Gastrocnemius medialis (tissue), 4 donors: Measurements from ENCODE around the gene FLVCR1. TPM values are rescaled to one million over a fixed set of nuclear protein-coding genes. Genes with fewer than 3 reads are reported as not detected.

ENCODE experiments used
- ATAC-seq, 2 donors: fragments of 150-250 bp; one replicate each; pipeline ENCODE4 v1.9.1; 2016
- DNase-seq, 2 donors: peaks; one replicate each; pipeline ENCODE4 v3.0.0-alpha.2; 2019
- H3K27ac ChIP-seq, 4 donors: fragments of 200-600 bp; sonication (generic); 1 replicate in 1 of 4; 2 replicates in 3 of 4; pipeline ENCODE4 v1.5.1; 2016 to 2018; ENCODE audit warnings: mild to moderate bottlenecking in 2 of 4, moderate library complexity in 1 of 4
- H3K27me3 ChIP-seq, 3 donors: fragments of 200-600 bp; sonication (generic) in 2 of 3; 1 replicate in 1 of 3; 2 replicates in 2 of 3; pipeline versions ENCODE4 v1.5.1 to v1.6.0; 2016 to 2019; ENCODE audit warnings: mild to moderate bottlenecking in 1 of 3, moderate library complexity in 1 of 3
- H3K36me3 ChIP-seq, 2 donors: fragments of 200-600 bp; sonication (generic) in 1 of 2; one replicate each; pipeline ENCODE4 v1.5.1; 2017 to 2018
- H3K4me1 ChIP-seq, 2 donors: fragments of 200-600 bp; sonication (generic) in 1 of 2; one replicate each; pipeline ENCODE4 v1.5.1; 2016 to 2017; ENCODE audit warnings: mild to moderate bottlenecking in 2 of 2
- H3K4me3 ChIP-seq, 4 donors: fragments of 200-600 bp; sonication (generic) in 3 of 4; 1 replicate in 1 of 4; 2 replicates in 3 of 4; pipeline ENCODE4 v1.5.1; 2016 to 2019; ENCODE audit warnings: mild to moderate bottlenecking in 2 of 4
- H3K9me3 ChIP-seq, 3 donors: fragments of 200-600 bp; sonication (generic) in 2 of 3; 1 replicate in 1 of 3; 2 replicates in 2 of 3; pipeline ENCODE4 v1.5.1; 2016 to 2019
- CTCF ChIP-seq, 5 experiments: fragments of 450-650 bp in 3 of 5; fragments of 200-600 bp in 2 of 5; sonication (generic) in 2 of 5; IDR thresholded peaks in 4 of 5; conservative IDR thresholded peaks in 1 of 5; 1 replicate in 4 of 5; 2 replicates in 1 of 5; pipeline ENCODE4 v1.5.1; 2016 to 2019; ENCODE audit warnings: antibody characterized with exemption in 5 of 5, mild to moderate bottlenecking in 3 of 5, moderate library complexity in 3 of 5
- POLR2A ChIP-seq, 2 donors: fragments of 450-650 bp; IDR thresholded peaks; one replicate each; pipeline ENCODE4 v1.6.1; 2017; ENCODE audit warnings: antibody characterized with exemption in 2 of 2, mild to moderate bottlenecking in 2 of 2, moderate library complexity in 2 of 2
- in situ Hi-C, 4 donors: fragments of 200-750 bp; cut with MboI; loops; one replicate each; pipeline versions ENCODE4 v1.15.0 to v1.8.0; 2017; ENCODE audit warnings: low sequenced_read_pairs in 4 of 4
- intact Hi-C: fragments of 100-400 bp; cut with DNase I; formaldehyde crosslinking; loops from one replicate; pipeline ENCODE4 v1.15.1; 2023; ENCODE audit warnings: low total_unique reads
- total RNA-seq, 4 donors: library from RNA; depleted of rRNA; stranded (reverse); fragments of >200 nt; gene quantifications; one replicate each; pipeline versions ENCODE4 v1.1.0 to v1.2.3, GENCODE V29; 2016

FLVCR1 gene
- total RNA-seq, 4 donors from 2014 or later, result 0.66 to 19.8 (median 1.7) TPM

GRCh38 chr1:212864201-212864600, 6.1 kb downstream of the FLVCR1 start:
- no peak for DNase-seq
- intact Hi-C loops, result no loop called here
- in situ Hi-C loops, result no loop called here

GRCh38 chr1:212867192-212867591, 9.1 kb downstream of the FLVCR1 start:
- Histone ChIP-seq H3K27me3 (no peaks in the 10 kb centered on the region), H3K4me1 (no peaks in the 10 kb centered on the region), H3K4me3 (no peak overlapping the region), H3K9me3 (no peaks in the 10 kb centered on the region), H3K27ac (no peak overlapping the region), H3K36me3 (peaks cover 0 to 4% of the 10 kb centered on the region in 2 donors)
- TF ChIP-seq POLR2A (IDR thresholded peaks at IDR 0.05) (no peak), CTCF (IDR thresholded peaks at IDR 0.05 in 4 of 5, conservative IDR thresholded peaks at IDR 0.05 in 1 of 5) (no peak)
- in situ Hi-C loops (no loop called here), intact Hi-C loops (no loop called here)
- DNase-seq, result no peak
- no peak for ATAC-seq

More at GRCh38 chr1:212864201-212864600, 6.1 kb downstream of the FLVCR1 start:
- no peak overlapping the region for H3K27ac ChIP-seq
- H3K4me3 ChIP-seq, result no peak overlapping the region
- H3K27me3 ChIP-seq, result no peaks in the 10 kb centered on the region
- no peaks in the 10 kb centered on the region for H3K9me3 ChIP-seq
- TF ChIP-seq CTCF (IDR thresholded peaks at IDR 0.05 in 4 of 5, conservative IDR thresholded peaks at IDR 0.05 in 1 of 5) (no peak), POLR2A (IDR thresholded peaks at IDR 0.05) (no peak)
- peaks cover 2 to 7% of the 10 kb centered on the region in 2 donors for H3K4me1 ChIP-seq
- H3K36me3 ChIP-seq, result peaks cover 0 to 4% of the 10 kb centered on the region in 2 donors
- ATAC-seq, result no peak

GRCh38 chr1:212871976-212872375, 13.9 kb downstream of the FLVCR1 start:
- H3K27me3 ChIP-seq, result no peaks in the 10 kb centered on the region
- H3K27ac ChIP-seq, result no peak overlapping the region
- no peak for DNase-seq
- in situ Hi-C loops (no loop called here), intact Hi-C loops (no loop called here)
- no peak for TF ChIP-seq POLR2A (IDR thresholded peaks at IDR 0.05)
- no peak for TF ChIP-seq CTCF (IDR thresholded peaks at IDR 0.05 in 4 of 5, conservative IDR thresholded peaks at IDR 0.05 in 1 of 5)
- H3K4me3 ChIP-seq, result no peak overlapping the region
- H3K9me3 ChIP-seq, result no peaks in the 10 kb centered on the region
- ATAC-seq, result no peak
- peaks cover 0 to 17% of the 10 kb centered on the region in 2 donors for H3K36me3 ChIP-seq
- no peaks in the 10 kb centered on the region for H3K4me1 ChIP-seq

GRCh38 chr1:212873518-212873917, 15.4 kb downstream of the FLVCR1 start:
- intact Hi-C loops, result no loop called here
- H3K27me3 ChIP-seq, result no peaks in the 10 kb centered on the region
- H3K4me3 ChIP-seq, result no peak overlapping the region
- H3K27ac ChIP-seq, result no peak overlapping the region
- ATAC-seq (no peak), DNase-seq (no peak)
- in situ Hi-C loops, result no loop called here
- peaks cover 0 to 15% of the 10 kb centered on the region in 2 donors for H3K36me3 ChIP-seq
- H3K4me1 ChIP-seq, result no peaks in the 10 kb centered on the region
- no peaks in the 10 kb centered on the region for H3K9me3 ChIP-seq
- TF ChIP-seq CTCF (IDR thresholded peaks at IDR 0.05 in 4 of 5, conservative IDR thresholded peaks at IDR 0.05 in 1 of 5) (no peak), POLR2A (IDR thresholded peaks at IDR 0.05) (no peak)

GRCh38 chr1:212878418-212878817, 20.3 kb downstream of the FLVCR1 start:
- H3K4me3 ChIP-seq, result no peak overlapping the region
- H3K9me3 ChIP-seq, result no peaks in the 10 kb centered on the region
- no peaks in the 10 kb centered on the region for H3K4me1 ChIP-seq
- no peaks in the 10 kb centered on the region for H3K27me3 ChIP-seq
- DNase-seq (no peak), ATAC-seq (no peak)
- intact Hi-C loops (no loop called here), in situ Hi-C loops (no loop called here)
- H3K36me3 ChIP-seq, result peaks cover 0 to 14% of the 10 kb centered on the region in 2 donors
- H3K27ac ChIP-seq, result no peak overlapping the region
- TF ChIP-seq POLR2A (IDR thresholded peaks at IDR 0.05), result no peak
